Lower leg skin (tissue), 3 donors: ENCODE results near the gene PRKCH.

ENCODE experiments used
- POLR2A ChIP-seq, 2 donors: fragments of 450-650 bp; IDR thresholded peaks; one replicate each; pipeline ENCODE4 v1.6.1; 2016 to 2017; ENCODE audit warnings: antibody characterized with exemption in 2 of 2, mild to moderate bottlenecking in 1 of 2, moderate library complexity in 1 of 2
- TF ChIP-seq, protein P1 (sequence below), 3 donors: fragments of 450-650 bp; IDR thresholded peaks; one replicate each; pipeline ENCODE4 v1.5.1; 2016; ENCODE audit warnings: antibody characterized with exemption in 3 of 3, mild to moderate bottlenecking in 3 of 3, moderate library complexity in 2 of 3

GRCh38 chr14:61523751-61524150, 202.4 kb downstream of the PRKCH start:
- TF ChIP-seq POLR2A (IDR thresholded peaks at IDR 0.05): no peak
- TF ChIP-seq, protein P1, sequence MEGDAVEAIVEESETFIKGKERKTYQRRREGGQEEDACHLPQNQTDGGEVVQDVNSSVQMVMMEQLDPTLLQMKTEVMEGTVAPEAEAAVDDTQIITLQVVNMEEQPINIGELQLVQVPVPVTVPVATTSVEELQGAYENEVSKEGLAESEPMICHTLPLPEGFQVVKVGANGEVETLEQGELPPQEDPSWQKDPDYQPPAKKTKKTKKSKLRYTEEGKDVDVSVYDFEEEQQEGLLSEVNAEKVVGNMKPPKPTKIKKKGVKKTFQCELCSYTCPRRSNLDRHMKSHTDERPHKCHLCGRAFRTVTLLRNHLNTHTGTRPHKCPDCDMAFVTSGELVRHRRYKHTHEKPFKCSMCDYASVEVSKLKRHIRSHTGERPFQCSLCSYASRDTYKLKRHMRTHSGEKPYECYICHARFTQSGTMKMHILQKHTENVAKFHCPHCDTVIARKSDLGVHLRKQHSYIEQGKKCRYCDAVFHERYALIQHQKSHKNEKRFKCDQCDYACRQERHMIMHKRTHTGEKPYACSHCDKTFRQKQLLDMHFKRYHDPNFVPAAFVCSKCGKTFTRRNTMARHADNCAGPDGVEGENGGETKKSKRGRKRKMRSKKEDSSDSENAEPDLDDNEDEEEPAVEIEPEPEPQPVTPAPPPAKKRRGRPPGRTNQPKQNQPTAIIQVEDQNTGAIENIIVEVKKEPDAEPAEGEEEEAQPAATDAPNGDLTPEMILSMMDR (IDR thresholded peaks at IDR 0.05): no peak
